ENCODE data around the gene IRF8. TPM values are rescaled to one million over a fixed set of nuclear protein-coding genes. Genes with fewer than 3 reads are reported as not detected.

The IRF8 gene
- total and polyA plus RNA-seq, 2 of the 13 experiments (the other 11 are each of a cell fraction or from before 2014, with no cell fraction given): not detected

- TF ChIP-seq TFE3 (CRISPR knock-in tag; IDR thresholded peaks at IDR 0.05) (no peak), TCF12 (IDR thresholded peaks at IDR 0.05) (no peak), TCF12 (CRISPR knock-in tag; IDR thresholded peaks at IDR 0.05) (no peak), ATF3 (CRISPR knock-in tag; IDR thresholded peaks at IDR 0.05) (peak; percentile 50; the same call in 1 of the 2 replicates), PAWR (CRISPR knock-in tag; IDR thresholded peaks at IDR 0.05; ENCODE audit: borderline replicate concordance) (no peak), AKNA (CRISPR knock-in tag; IDR thresholded peaks at IDR 0.05; ENCODE audit: borderline replicate concordance) (no peak), NKX3-1 (CRISPR knock-in tag; IDR thresholded peaks at IDR 0.05) (no peak), LCORL (IDR thresholded peaks at IDR 0.05) (no peak), LCORL (CRISPR knock-in tag; IDR thresholded peaks at IDR 0.05) (peak; percentile 88), ZNF839 (CRISPR knock-in tag; IDR thresholded peaks at IDR 0.05; ENCODE audit: borderline replicate concordance) (0 out of 2 replicates have a peak, but pooled peaks have one; percentile 39), ZBTB34 (CRISPR knock-in tag; IDR thresholded peaks at IDR 0.05) (peak; percentile 55; the same call in 1 of the 2 replicates), ZNF282 (IDR thresholded peaks at IDR 0.05; ENCODE audit: partially characterized antibody) (no peak), ZNF207 (IDR thresholded peaks at IDR 0.05; ENCODE audit: borderline replicate concordance) (no peak), HOXA9 (CRISPR knock-in tag; IDR thresholded peaks at IDR 0.05; ENCODE audit: borderline replicate concordance) (no peak), THRA (CRISPR knock-in tag; IDR thresholded peaks at IDR 0.05; ENCODE audit: borderline replicate concordance) (no peak), ZBTB3 (CRISPR knock-in tag; IDR thresholded peaks at IDR 0.05; ENCODE audit: borderline replicate concordance, low read depth) (peak; percentile 52; the same call in 1 of the 2 replicates), ZNF644 (CRISPR knock-in tag; IDR thresholded peaks at IDR 0.05; ENCODE audit: low read depth) (peak; percentile 90), ZFP90 (CRISPR knock-in tag; IDR thresholded peaks at IDR 0.05; ENCODE audit: borderline replicate concordance) (no peak), HMGA1 (CRISPR knock-in tag; conservative IDR thresholded peaks at IDR 0.05) (no peak), ZNF224 (CRISPR knock-in tag; IDR thresholded peaks at IDR 0.05) (no peak), BCL6 (CRISPR knock-in tag; IDR thresholded peaks at IDR 0.05) (0 out of 2 replicates have a peak, but pooled peaks have one; percentile 18), KLF6 (CRISPR knock-in tag; IDR thresholded peaks at IDR 0.05) (no peak)
Observed at GRCh38 chr16:85850344-85850880, 48.5 kb upstream of the IRF8 start (continued).

Measured in HepG2 (cell line).